ENCODE data around the gene SETD4.

DNA sequence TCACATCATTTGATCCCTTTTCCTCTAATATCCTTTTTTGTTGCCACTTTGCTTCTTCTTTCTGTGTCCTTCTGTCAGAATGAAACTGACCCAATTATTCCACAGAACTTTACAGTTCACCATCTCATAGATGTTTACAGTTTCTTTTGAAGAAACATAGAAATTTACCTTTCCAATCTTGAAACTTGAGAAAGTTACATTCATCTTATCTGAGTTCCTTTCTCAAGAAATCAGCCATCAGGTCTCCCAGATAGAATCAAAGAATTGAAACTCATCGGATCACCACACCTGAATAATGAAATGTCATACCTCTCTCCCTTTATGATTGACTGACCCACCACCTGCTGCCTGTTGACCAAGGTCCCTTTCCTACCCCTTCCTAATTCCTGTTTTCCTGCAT lies 33.2 kb upstream of the SETD4 start:
- no peak for TF ChIP-seq CTCF (conservative IDR thresholded peaks at IDR 0.05 in 1 of 2, IDR thresholded peaks at IDR 0.05 in 1 of 2; ENCODE audit: low read depth in 1 of 2, low read length in 2 of 2)
- no peak for TF ChIP-seq EZH2 (IDR thresholded peaks at IDR 0.05; ENCODE audit: low read length, missing control alignments)
